CD14-positive monocyte (primary cell): ENCODE measurements around the gene HEPN1. TPM values are rescaled to one million over a fixed set of nuclear protein-coding genes. Genes with fewer than 3 reads are reported as not detected.

Source experiments
- polyA plus RNA-seq, 3 donors: library from polyadenylated mRNA; depleted of rRNA in 1 of 3; unstranded in 2 of 3; stranded (reverse) in 1 of 3; fragments of 300-500 nt in 2 of 3; fragments of >200 nt in 1 of 3; fragmentation: Illumina TruSeq in 2 of 3; gene quantifications; 1 replicate in 2 of 3; 2 replicates in 1 of 3; pipeline ENCODE4 v1.2.3, GENCODE V29; 2012 to 2021

Gene HEPN1
- polyA plus RNA-seq, 3 donors = not detected

Other genes starting within 250 kb of the HEPN1 start
- gene SIAE, start 245.5 kb upstream of the HEPN1 start, polyA plus RNA-seq = 1 to 10 TPM; 6.7 to 8.9 (median 7.8) TPM
- gene SPA17, start 245.3 kb upstream of the HEPN1 start, polyA plus RNA-seq = 1 to 10 TPM in 2 of 3 donors, under 1 TPM in 1; 0.75 to 6.7 (median 4.2) TPM
- gene NRGN, start 179.3 kb upstream of the HEPN1 start, polyA plus RNA-seq = 100 to 1,000 TPM in 1 of 3 donors, 10 to 100 TPM in 2; 17.2 to 125 (median 19.2) TPM
- gene VSIG2, start 167.0 kb upstream of the HEPN1 start, polyA plus RNA-seq = not detected
- gene ESAM, start 157.0 kb upstream of the HEPN1 start, polyA plus RNA-seq = under 1 TPM; 0.18 to 0.74 (median 0.49) TPM
- gene MSANTD2, start 118.8 kb upstream of the HEPN1 start, polyA plus RNA-seq = 1 to 10 TPM; 1.2 to 5.8 (median 1.8) TPM
- 10 to 100 TPM in 1 of 3 donors, under 1 TPM in 2; 0.39 to 11.6 (median 0.81) TPM for gene ROBO3, start 53.8 kb upstream of the HEPN1 start, polyA plus RNA-seq
- gene ROBO4, start 21.4 kb upstream of the HEPN1 start, polyA plus RNA-seq = under 1 TPM in 2 of 3 donors, not detected in 1; 0.19 to 0.20 TPM
- not detected for gene HEPACAM, start 16.8 kb downstream of the HEPN1 start, polyA plus RNA-seq
- gene CCDC15, start 35.0 kb downstream of the HEPN1 start, polyA plus RNA-seq = under 1 TPM; 0.24 to 0.32 (median 0.28) TPM
- 10 to 100 TPM; 70.8 to 81.5 (median 78.9) TPM for gene SLC37A2, start 144.1 kb downstream of the HEPN1 start, polyA plus RNA-seq
- 10 to 100 TPM; 40.3 to 57.7 (median 55.7) TPM for gene TMEM218, start 192.4 kb downstream of the HEPN1 start, polyA plus RNA-seq
- not detected for gene PKNOX2, start 245.5 kb downstream of the HEPN1 start, polyA plus RNA-seq